H1 (cell line): ENCODE measurements around the gene TEAD3. TPM values are rescaled to one million over a fixed set of nuclear protein-coding genes. Genes with fewer than 3 reads are reported as not detected.

Experiments
- CHD7 ChIP-seq: fragments of 300-600 bp; sonication (generic); IDR thresholded peaks from 2 replicates; pipeline ENCODE4 v1.7.1; 2012; ENCODE audit warnings: low read length, moderate library complexity, mild to moderate bottlenecking, inconsistent platforms; ENCODE audit not compliant: insufficient replicate concordance
- KDM4A ChIP-seq: IDR thresholded peaks from one replicate; pipeline ENCODE4 v1.7.1; 2012; ENCODE audit warnings: low read depth, mild to moderate bottlenecking, moderate library complexity, low read length, inconsistent platforms; ENCODE audit not compliant: severe bottlenecking
- POLR2A ChIP-seq, 2 experiments: IDR thresholded peaks; 1 replicate in 1 of 2; 2 replicates in 1 of 2; pipeline ENCODE4 v1.6.1; 2011; ENCODE audit warnings: low read depth in 2 of 2, low read length in 2 of 2, mild to moderate bottlenecking in 2 of 2; ENCODE audit errors: control extremely low read depth in 1 of 2
- USF2 ChIP-seq: IDR thresholded peaks from 2 replicates; pipeline ENCODE4 v1.6.1; 2011; ENCODE audit warnings: low read length, improper control_type of control experiment
- polyA plus RNA-seq, 7 experiments: library from polyadenylated mRNA; depleted of rRNA in 3 of 7; stranded (reverse) in 5 of 7; unstranded in 2 of 7; fragments of >200 nt in 5 of 7; fragments of 200-250 nt in 2 of 7; gene quantifications; 1 replicate in 5 of 7; 2 replicates in 1 of 7; 4 replicates in 1 of 7; pipeline versions ENCODE4 v1.2.1 to v1.2.3, GENCODE V29; 2011 to 2013; ENCODE audit warnings: missing spikeins in 2 of 7, mixed read lengths in 2 of 7
- total RNA-seq: library from RNA; stranded (reverse); fragmentation: NEBNext Ultra II Directional; extraction: Animal tissue kit (Norgen Biotek cat#: 25700); gene quantifications from 2 replicates; pipeline ENCODE4 v1.2.1, GENCODE V29; 2021

The TEAD3 gene
- total and polyA plus RNA-seq, 2 of the 8 experiments (the other 6 are each of a cell fraction or from before 2014, with no cell fraction given), result 20.1 to 28.7 TPM

- TF ChIP-seq CHD7 (no peak), USF2 (peak; percentile 38; the same call in 1 of the 2 replicates), POLR2A (IDR thresholded peaks at IDR 0.05; ENCODE audit: control extremely low read depth in 1 of 2, low read depth in 2 of 2, low read length in 2 of 2) (peak in 1 of 2 experiments; percentile 34; a peak in 2 of 3 replicates), KDM4A (peak; percentile 19)
These were observed 26.9 kb downstream of the TEAD3 start (continued) for GRCh38 chr6:35469751-35470662.
